ENCODE measurements around the gene TRABD2B.
"Not testable (repeated sequence)": the region's sequence is repeated elsewhere in the genome, so short reads cannot be mapped to it uniquely, and the experiment has no call there.

The TRABD2B gene

GRCh38 chr1:47968556-47968888 is 28.7 kb downstream of the TRABD2B start:
- no peak for DNase-seq (ENCODE audit: low read depth in 2 of 3, low spot score in 2 of 3)

GRCh38 chr1:47967864-47968555 is 29.2 kb downstream of the TRABD2B start:
- DNase-seq (ENCODE audit: low read depth in 2 of 3, low spot score in 2 of 3): no peak

GRCh38 chr1:47965816-47966215 is 31.4 kb downstream of the TRABD2B start:
- DNase-seq (ENCODE audit: low read depth in 2 of 3, low spot score in 2 of 3): no peak

- no peak for DNase-seq (ENCODE audit: low read depth in 2 of 3, low spot score in 2 of 3)
These were observed 32.5 kb downstream of the TRABD2B start for GRCh38 chr1:47964636-47965035.

GRCh38 chr1:47963568-47964358 is 33.4 kb downstream of the TRABD2B start:
- DNase-seq (ENCODE audit: low read depth in 2 of 3, low spot score in 2 of 3): no peak

- no peak for DNase-seq (ENCODE audit: low read depth in 2 of 3, low spot score in 2 of 3)
These were observed 34.3 kb downstream of the TRABD2B start for GRCh38 chr1:47962750-47963492.

GRCh38 chr1:47961835-47962234 is 35.4 kb downstream of the TRABD2B start:
- DNase-seq (ENCODE audit: low read depth in 2 of 3, low spot score in 2 of 3): not testable (repeated sequence)

GRCh38 chr1:47956491-47956890 is 40.7 kb downstream of the TRABD2B start:
- not testable (repeated sequence) for DNase-seq (ENCODE audit: low read depth in 2 of 3, low spot score in 2 of 3)

- DNase-seq (ENCODE audit: low read depth in 2 of 3, low spot score in 2 of 3): no peak
These were observed 43.5 kb downstream of the TRABD2B start for GRCh38 chr1:47953661-47954060.

GRCh38 chr1:47951545-47952235 is 45.5 kb downstream of the TRABD2B start:
- DNase-seq (ENCODE audit: low read depth in 2 of 3, low spot score in 2 of 3): no peak

- DNase-seq (ENCODE audit: low read depth in 2 of 3, low spot score in 2 of 3): no peak
These were observed 46.2 kb downstream of the TRABD2B start for GRCh38 chr1:47951026-47951425.

- no peak for DNase-seq (ENCODE audit: low read depth in 2 of 3, low spot score in 2 of 3)
These were observed 46.7 kb downstream of the TRABD2B start for GRCh38 chr1:47950471-47950870.

- no peak for DNase-seq (ENCODE audit: low read depth in 2 of 3, low spot score in 2 of 3)
These were observed 49.1 kb downstream of the TRABD2B start for GRCh38 chr1:47948126-47948525.

- DNase-seq (ENCODE audit: low read depth in 2 of 3, low spot score in 2 of 3): no peak
These were observed 49.7 kb downstream of the TRABD2B start for GRCh38 chr1:47947531-47947930.

- no peak for DNase-seq (ENCODE audit: low read depth in 2 of 3, low spot score in 2 of 3)
These were observed 52.6 kb downstream of the TRABD2B start for GRCh38 chr1:47944561-47944960.

- no peak for DNase-seq (ENCODE audit: low read depth in 2 of 3, low spot score in 2 of 3)
These were observed 55.0 kb downstream of the TRABD2B start for GRCh38 chr1:47942240-47942629.

- DNase-seq (ENCODE audit: low read depth in 2 of 3, low spot score in 2 of 3): no peak
These were observed 55.5 kb downstream of the TRABD2B start for GRCh38 chr1:47941609-47942239.

GRCh38 chr1:47940779-47941178 is 56.4 kb downstream of the TRABD2B start:
- no peak for DNase-seq (ENCODE audit: low read depth in 2 of 3, low spot score in 2 of 3)

GRCh38 chr1:47940326-47940725 is 56.9 kb downstream of the TRABD2B start:
- DNase-seq (ENCODE audit: low read depth in 2 of 3, low spot score in 2 of 3): no peak

GRCh38 chr1:47938520-47938919 is 58.7 kb downstream of the TRABD2B start:
- DNase-seq (ENCODE audit: low read depth in 2 of 3, low spot score in 2 of 3): no peak
